ENCODE results near the gene CHAF1B. TPM values are rescaled to one million over a fixed set of nuclear protein-coding genes. Genes with fewer than 3 reads are reported as not detected.

The CHAF1B gene
- total and polyA plus RNA-seq, 10 of the 15 experiments (the other 5 are each of a cell fraction or from before 2014, with no cell fraction given), result 5.9 to 31.5 (median 17.3) TPM

DNA sequence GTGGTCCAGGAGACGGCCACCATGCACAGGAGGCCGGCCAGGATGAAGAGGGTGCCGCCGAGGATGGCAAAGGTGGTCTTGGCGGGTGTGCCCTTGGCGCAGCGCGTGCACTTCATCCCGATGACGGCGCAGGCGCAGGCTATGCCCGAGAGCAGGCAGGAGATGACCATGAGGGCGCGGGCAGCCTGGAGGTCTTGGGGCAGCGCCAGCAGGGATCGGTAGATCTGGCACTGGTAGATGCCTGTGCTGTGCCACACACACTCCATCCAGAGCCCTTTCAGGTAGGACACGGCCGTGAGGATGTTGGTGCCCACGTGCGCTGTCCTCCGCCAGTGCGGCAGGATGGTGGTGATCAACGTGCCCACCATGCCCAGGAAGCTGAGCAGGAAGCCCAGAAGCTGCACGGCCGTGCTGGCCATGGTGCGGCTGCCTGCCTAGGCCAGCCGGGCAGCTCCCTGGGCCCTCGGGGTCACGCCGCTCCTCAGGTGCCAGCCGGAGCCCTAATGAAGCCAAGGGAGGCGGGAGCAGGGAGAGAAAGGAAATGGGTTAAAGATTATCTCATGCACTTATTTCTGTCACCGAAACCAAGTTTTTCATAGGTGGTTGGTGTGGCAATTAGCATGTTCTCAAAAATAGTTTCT, 76.2 kb downstream of the CHAF1B start:
- Histone ChIP-seq H3K27ac (ENCODE audit: control insufficient read depth, insufficient read depth) (no peak overlapping the region), H3K9me3 (replicated peaks; ENCODE audit: control insufficient read depth, insufficient read depth, low read length) (no peaks in the 10 kb centered on the region), H2AFZ (ENCODE audit: control insufficient read depth, low read depth, low read length) (no peak overlapping the region), H4K20me1 (ENCODE audit: control insufficient read depth, insufficient read depth) (no peaks in the 10 kb centered on the region), H3K9ac (ENCODE audit: control insufficient read depth, insufficient read depth, low read length) (no peak overlapping the region), H3K79me2 (ENCODE audit: control insufficient read depth, insufficient read depth, low read length) (no peaks in the 10 kb centered on the region), H3K36me3 (ENCODE audit: control insufficient read depth in 2 of 2, insufficient read depth in 2 of 2, low read length in 1 of 2) (no peaks in the 10 kb centered on the region), H3K4me2 (ENCODE audit: control insufficient read depth, insufficient read depth) (no peak overlapping the region), H3K27me3 (replicated peaks in 1 of 2; ENCODE audit: control insufficient read depth in 2 of 2, insufficient read depth in 2 of 2, low read length in 1 of 2) (no peaks in the 10 kb centered on the region), H3K4me1 (ENCODE audit: control insufficient read depth, insufficient read depth, low read length) (no peaks in the 10 kb centered on the region), H3K4me3 (no peak overlapping the region)
- ChIA-PET RAD21 (ENCODE audit: unreplicated experiment) (no interaction called here), SMC1A (ENCODE audit: uncharacterized antibody, unreplicated experiment) (no interaction called here), CTCF (no interaction called here), POLR2A (interaction anchor here (0.5 kb wide), 1 partner anchor 15 kb away, joined by 3 read pairs; no protein-coding TSS in a partner anchor)
- in situ Hi-C loops (cut with MboI), result no loop called here
- TF ChIP-seq PAX5 (IDR thresholded peaks at IDR 0.05; ENCODE audit: borderline replicate concordance, low read depth, low read length), result no peak
- TF ChIP-seq ESRRA (IDR thresholded peaks at IDR 0.05; ENCODE audit: low read length), result no peak
- TF ChIP-seq, protein P1, sequence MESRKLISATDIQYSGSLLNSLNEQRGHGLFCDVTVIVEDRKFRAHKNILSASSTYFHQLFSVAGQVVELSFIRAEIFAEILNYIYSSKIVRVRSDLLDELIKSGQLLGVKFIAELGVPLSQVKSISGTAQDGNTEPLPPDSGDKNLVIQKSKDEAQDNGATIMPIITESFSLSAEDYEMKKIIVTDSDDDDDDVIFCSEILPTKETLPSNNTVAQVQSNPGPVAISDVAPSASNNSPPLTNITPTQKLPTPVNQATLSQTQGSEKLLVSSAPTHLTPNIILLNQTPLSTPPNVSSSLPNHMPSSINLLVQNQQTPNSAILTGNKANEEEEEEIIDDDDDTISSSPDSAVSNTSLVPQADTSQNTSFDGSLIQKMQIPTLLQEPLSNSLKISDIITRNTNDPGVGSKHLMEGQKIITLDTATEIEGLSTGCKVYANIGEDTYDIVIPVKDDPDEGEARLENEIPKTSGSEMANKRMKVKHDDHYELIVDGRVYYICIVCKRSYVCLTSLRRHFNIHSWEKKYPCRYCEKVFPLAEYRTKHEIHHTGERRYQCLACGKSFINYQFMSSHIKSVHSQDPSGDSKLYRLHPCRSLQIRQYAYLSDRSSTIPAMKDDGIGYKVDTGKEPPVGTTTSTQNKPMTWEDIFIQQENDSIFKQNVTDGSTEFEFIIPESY (IDR thresholded peaks at IDR 0.05), result no peak
- TF ChIP-seq KDM1A (IDR thresholded peaks at IDR 0.05; ENCODE audit: borderline replicate concordance), result no peak
- TF ChIP-seq SRF (IDR thresholded peaks at IDR 0.05; ENCODE audit: low read depth in 2 of 2, low read length in 2 of 2), result no peak
- TF ChIP-seq ZNF207 (IDR thresholded peaks at IDR 0.05; ENCODE audit: borderline replicate concordance), result no peak
- no peak for TF ChIP-seq MYB (IDR thresholded peaks at IDR 0.05; ENCODE audit: borderline replicate concordance, low read depth, low read length)
- no peak for TF ChIP-seq TBL1XR1 (IDR thresholded peaks at IDR 0.05; ENCODE audit: low read depth, low read length)
- TF ChIP-seq TARDBP (IDR thresholded peaks at IDR 0.05; ENCODE audit: borderline replicate concordance), result no peak
- TF ChIP-seq NR2C2 (IDR thresholded peaks at IDR 0.05; ENCODE audit: borderline replicate concordance, control insufficient read depth, insufficient read length, low read depth), result no peak
- no peak for TF ChIP-seq TCF12 (IDR thresholded peaks at IDR 0.05; ENCODE audit: low read depth, low read length)
- TF ChIP-seq RFX5 (IDR thresholded peaks at IDR 0.05; ENCODE audit: low read depth, low read length), result no peak
- TF ChIP-seq NFXL1 (IDR thresholded peaks at IDR 0.05; ENCODE audit: borderline replicate concordance), result no peak
- no peak for TF ChIP-seq CHD1 (IDR thresholded peaks at IDR 0.05; ENCODE audit: low read depth, low read length)
- DNase-seq (ENCODE audit: low read depth, low spot score), result no peak
- WGBS (ENCODE audit: insufficient coverage, insufficient replicate concordance, low lambda C conversion rate, missing lambda C conversion rate), result 70% methylated on average over 34 of the region's 34 CpGs
- intact Hi-C loops (cut with micrococcal nuclease; ENCODE audit: unreplicated experiment), result no loop called here
- FAIRE-seq, result no peak
- no TSS peak for BruUV-seq (replicated peaks)
- peak; percentile 14; the same call in 1 of the 3 replicates for ATAC-seq

Measured in GM12878 (cell line).